H1 (cell line): ENCODE data around the gene GCK. TPM values are rescaled to one million over a fixed set of nuclear protein-coding genes. Genes with fewer than 3 reads are reported as not detected.

Source experiments
- CTCF ChIA-PET: fragments of 300-600 bp; sonication (Branson Sonifier 250); formaldehyde crosslinking; loops from one replicate; lab custom pipeline; 2021; ENCODE audit not compliant: partially characterized antibody; lab: Charles Lee
- POLR2A ChIA-PET: fragments of 300-600 bp; sonication (Branson Sonifier 250); formaldehyde crosslinking; loops from one replicate; lab custom pipeline; 2021; ENCODE audit warnings: inconsistent platforms; ENCODE audit not compliant: partially characterized antibody; lab: Charles Lee
- DNase-seq, 2 experiments: peaks; one replicate each; pipeline versions ENCODE4 v3.0.0 to v3.0.0-alpha.2; 2010 to 2022; ENCODE audit warnings: low spot score in 2 of 2, low read depth in 1 of 2, mixed read lengths in 1 of 2
- FAIRE-seq: peaks from 2 replicates; lab custom pipeline; 2011; peaks lifted over from hg19 to GRCh38; lab: Jason Lieb, UNC
- H2AFZ ChIP-seq: 2 replicates; pipeline ENCODE4 v1.8.1; 2012; ENCODE audit warnings: low read length, inconsistent platforms
- H2AK5ac ChIP-seq: 2 replicates; pipeline ENCODE4 v1.6.1; 2013; ENCODE audit warnings: low read depth, low read length
- H2BK120ac ChIP-seq: replicated peaks from 2 replicates; pipeline ENCODE3; 2013; ENCODE audit warnings: low read depth, low read length, inconsistent platforms
- H2BK12ac ChIP-seq: 2 replicates; pipeline ENCODE4 v1.6.1; 2013; ENCODE audit warnings: low read depth, low read length
- H2BK15ac ChIP-seq: 2 replicates; pipeline ENCODE4 v1.6.1; 2013; ENCODE audit warnings: low read length
- H2BK20ac ChIP-seq: 2 replicates; pipeline ENCODE4 v1.6.1; 2013; ENCODE audit warnings: low read length
- H2BK5ac ChIP-seq: 2 replicates; pipeline ENCODE4 v1.6.1; 2013; ENCODE audit warnings: low read depth, low read length
- H3K14ac ChIP-seq: 2 replicates; pipeline ENCODE4 v1.6.1; 2013; ENCODE audit warnings: inconsistent platforms; ENCODE audit not compliant: insufficient read length
- H3K18ac ChIP-seq: 2 replicates; pipeline ENCODE4 v1.6.1; 2013; ENCODE audit warnings: low read length; ENCODE audit errors: extremely low read depth
- H3K23ac ChIP-seq: 2 replicates; pipeline ENCODE4 v1.6.1; 2013; ENCODE audit warnings: inconsistent platforms; ENCODE audit not compliant: insufficient read length
- H3K23me2 ChIP-seq: 2 replicates; pipeline ENCODE4 v1.6.1; 2013; ENCODE audit warnings: low read depth, low read length
- H3K27ac ChIP-seq: 2 replicates; pipeline ENCODE4 v1.6.1; 2011; ENCODE audit warnings: low read depth, low read length, inconsistent platforms
- H3K27me3 ChIP-seq, 4 experiments: replicated peaks in 1 of 4; 1 replicate in 1 of 4; 2 replicates in 3 of 4; pipeline versions ENCODE4 v1.6.1 to v1.8.1; 2011 to 2013; ENCODE audit warnings: low read length in 3 of 4, mild to moderate bottlenecking in 3 of 4, inconsistent platforms in 2 of 4, mixed read lengths in 2 of 4, moderate library complexity in 1 of 4; ENCODE audit not compliant: control insufficient read depth in 3 of 4, insufficient read depth in 3 of 4; ENCODE audit errors: extremely low read depth in 1 of 4
- H3K36me3 ChIP-seq, 4 experiments: 2 replicates each; pipeline versions ENCODE4 v1.6.1 to v1.8.1; 2011 to 2013; ENCODE audit warnings: mild to moderate bottlenecking in 4 of 4, low read length in 3 of 4, moderate library complexity in 2 of 4, control low read depth in 1 of 4, inconsistent platforms in 1 of 4; ENCODE audit not compliant: insufficient read depth in 4 of 4, control insufficient read depth in 2 of 4
- H3K4ac ChIP-seq: replicated peaks from 2 replicates; pipeline ENCODE3; 2013; ENCODE audit warnings: low read length, low read depth, mixed read lengths, inconsistent platforms; ENCODE audit not compliant: insufficient read length
- H3K4me1 ChIP-seq, 4 experiments: replicated peaks in 1 of 4; 1 replicate in 1 of 4; 2 replicates in 3 of 4; pipeline versions ENCODE4 v1.6.1 to v1.8.1; 2011 to 2013; ENCODE audit warnings: low read length in 3 of 4, inconsistent platforms in 2 of 4, mixed read lengths in 1 of 4; ENCODE audit not compliant: insufficient read depth in 4 of 4, control insufficient read depth in 3 of 4
- H3K4me2 ChIP-seq, 2 experiments: 2 replicates each; pipeline versions ENCODE4 v1.6.1 to v1.8.1; 2011 to 2013; ENCODE audit warnings: low read depth in 2 of 2, low read length in 2 of 2, control low read depth in 1 of 2, inconsistent platforms in 1 of 2, mild to moderate bottlenecking in 1 of 2; ENCODE audit not compliant: insufficient read depth in 1 of 2
- H3K4me3 ChIP-seq, 4 experiments: fragments of 200-600, 300-600 bp in 1 of 4; sonication (generic), shearing (Covaris generic), sonication (Bioruptor Twin) in 1 of 4; 2 replicates each; pipeline versions ENCODE4 v1.5.1 to v1.8.1; 2011 to 2016; ENCODE audit warnings: low read length in 4 of 4, low read depth in 3 of 4, control low read depth in 2 of 4, inconsistent platforms in 2 of 4, mild to moderate bottlenecking in 2 of 4, mixed read lengths in 1 of 4, moderate library complexity in 1 of 4; ENCODE audit not compliant: insufficient read depth in 2 of 4; ENCODE audit errors: extremely low read depth in 1 of 4
- H3K56ac ChIP-seq: replicated peaks from 2 replicates; pipeline ENCODE3; 2013; ENCODE audit warnings: low read depth, mild to moderate bottlenecking, mixed read lengths, low read length, inconsistent platforms; ENCODE audit not compliant: insufficient read length
- H3K79me1 ChIP-seq: 2 replicates; pipeline ENCODE4 v1.6.1; 2013; ENCODE audit warnings: low read depth, low read length, control low read depth
- H3K79me2 ChIP-seq, 2 experiments: 2 replicates each; pipeline versions ENCODE4 v1.6.1 to v1.8.1; 2012 to 2013; ENCODE audit warnings: low read length in 2 of 2, mild to moderate bottlenecking in 2 of 2, inconsistent platforms in 1 of 2; ENCODE audit not compliant: insufficient read depth in 2 of 2, control insufficient read depth in 1 of 2
- H3K9ac ChIP-seq, 4 experiments: replicated peaks in 1 of 4; 1 replicate in 1 of 4; 2 replicates in 3 of 4; pipeline versions ENCODE4 v1.6.1 to v1.8.1; 2011 to 2013; ENCODE audit warnings: low read depth in 3 of 4, low read length in 3 of 4, control low read depth in 2 of 4, mild to moderate bottlenecking in 2 of 4, moderate library complexity in 2 of 4, inconsistent platforms in 1 of 4; ENCODE audit errors: extremely low read depth in 1 of 4
- H3K9me3 ChIP-seq, 2 experiments: 2 replicates each; pipeline versions ENCODE4 v1.6.1 to v1.8.1; 2012 to 2013; ENCODE audit warnings: mild to moderate bottlenecking in 2 of 2, moderate library complexity in 2 of 2, control low read depth in 1 of 2, inconsistent platforms in 1 of 2, low read depth in 1 of 2, low read length in 1 of 2, mixed read lengths in 1 of 2; ENCODE audit not compliant: insufficient read depth in 2 of 2
- H4K20me1 ChIP-seq, 2 experiments: replicated peaks in 1 of 2; 2 replicates each; pipeline versions ENCODE3 to v1.8.1; 2011 to 2013; ENCODE audit warnings: inconsistent platforms in 2 of 2, low read length in 2 of 2, mild to moderate bottlenecking in 1 of 2; ENCODE audit not compliant: insufficient read depth in 2 of 2, control insufficient read depth in 1 of 2
- H4K5ac ChIP-seq: 2 replicates; pipeline ENCODE4 v1.6.1; 2013; ENCODE audit warnings: low read length, low read depth, mixed read lengths, inconsistent platforms; ENCODE audit not compliant: insufficient read length
- H4K8ac ChIP-seq: 2 replicates; pipeline ENCODE4 v1.8.0; 2013; ENCODE audit warnings: mild to moderate bottlenecking, moderate library complexity, low read length, inconsistent platforms; ENCODE audit not compliant: insufficient read depth; ENCODE audit errors: extremely low read depth
- H4K91ac ChIP-seq: replicated peaks from 2 replicates; pipeline ENCODE3; 2013; ENCODE audit warnings: low read length, mixed read lengths, inconsistent platforms; ENCODE audit not compliant: insufficient read length
- ASH2L ChIP-seq: fragments of 200-600, 300-600 bp; sonication (generic); IDR thresholded peaks from one replicate; pipeline ENCODE4 v1.7.1; 2017; ENCODE audit warnings: low read length
- KDM1A ChIP-seq: fragments of 200-600, 300-600 bp; sonication (generic); IDR thresholded peaks from 2 replicates; pipeline ENCODE4 v1.7.1; 2016; ENCODE audit warnings: mild to moderate bottlenecking, low read length, borderline replicate concordance
- RFX5 ChIP-seq: IDR thresholded peaks from 2 replicates; pipeline ENCODE4 v1.6.1; 2011; ENCODE audit warnings: low read depth, low read length, improper control_type of control experiment, borderline replicate concordance
- RNF2 ChIP-seq: fragments of 200-900, 300-1000 bp; sonication (generic); IDR thresholded peaks from 2 replicates; pipeline ENCODE4 v1.7.1; 2016; ENCODE audit warnings: borderline replicate concordance, low read depth, mild to moderate bottlenecking, antibody characterized with exemption, low read length; ENCODE audit not compliant: poor library complexity, severe bottlenecking; ENCODE audit errors: missing control alignments
- SIX5 ChIP-seq: IDR thresholded peaks from 2 replicates; pipeline ENCODE4 v1.6.1; 2011; ENCODE audit warnings: mild to moderate bottlenecking, low read depth, low read length
- SP4 ChIP-seq: IDR thresholded peaks from 2 replicates; pipeline ENCODE4 v1.6.1; 2012; ENCODE audit warnings: low read length, inconsistent platforms
- YY1 ChIP-seq: IDR thresholded peaks from 2 replicates; pipeline ENCODE4 v1.6.1; 2011; ENCODE audit warnings: low read depth, mild to moderate bottlenecking, low read length
- WGBS, 2 experiments: shearing (Covaris generic) in 1 of 2; methylation state at CpG; one replicate each; pipeline versions ENCODE4 v1.1.6 to v1.1.7; 2013 to 2015; ENCODE audit warnings: low lambda C conversion rate in 2 of 2, mixed read lengths in 2 of 2, inconsistent platforms in 1 of 2, low coverage in 1 of 2, missing lambda C conversion rate in 1 of 2; ENCODE audit not compliant: insufficient replicate concordance in 2 of 2, insufficient coverage in 1 of 2, insufficient read length in 1 of 2; ENCODE audit errors: extremely low coverage in 1 of 2, missing lambda C conversion rate in 1 of 2; 5-methylcytosine and 5-hydroxymethylcytosine counted together
- polyA plus RNA-seq, 7 experiments: library from polyadenylated mRNA; depleted of rRNA in 3 of 7; stranded (reverse) in 5 of 7; unstranded in 2 of 7; fragments of >200 nt in 5 of 7; fragments of 200-250 nt in 2 of 7; gene quantifications; 1 replicate in 5 of 7; 2 replicates in 1 of 7; 4 replicates in 1 of 7; pipeline versions ENCODE4 v1.2.1 to v1.2.3, GENCODE V29; 2011 to 2013; ENCODE audit warnings: missing spikeins in 2 of 7, mixed read lengths in 2 of 7
- total RNA-seq: library from RNA; stranded (reverse); fragmentation: NEBNext Ultra II Directional; extraction: Animal tissue kit (Norgen Biotek cat#: 25700); gene quantifications from 2 replicates; pipeline ENCODE4 v1.2.1, GENCODE V29; 2021
- TF ChIP-seq, protein P1 (sequence below): IDR thresholded peaks from 2 replicates; pipeline ENCODE4 v1.6.1; 2012; ENCODE audit warnings: inconsistent platforms

The GCK gene
- total and polyA plus RNA-seq, 2 of the 8 experiments (the other 6 are each of a cell fraction or from before 2014, with no cell fraction given) = 2.4 to 4.9 TPM

DNA sequence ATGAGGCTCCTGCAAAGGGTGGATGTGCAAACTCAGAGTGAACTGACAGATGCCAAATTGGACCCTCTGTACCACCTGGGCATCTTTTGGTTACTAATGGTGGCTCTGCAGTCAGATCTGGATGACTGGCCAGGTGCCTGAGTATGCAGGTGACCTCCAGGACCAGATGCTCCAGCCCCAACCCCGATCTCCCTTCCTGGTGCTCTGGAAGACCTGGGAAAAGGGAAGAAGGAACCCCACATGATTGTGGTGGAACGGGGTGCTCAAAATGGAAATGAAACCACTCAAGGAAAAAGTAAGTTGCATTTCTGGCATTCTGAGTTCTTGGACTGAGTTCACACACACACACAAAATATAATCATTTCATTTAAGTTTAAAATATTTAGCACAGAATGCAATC lies 94.9 kb downstream of the GCK start:
- no peaks in the 10 kb centered on the region for H3K9me3 ChIP-seq
- TF ChIP-seq, protein P1, sequence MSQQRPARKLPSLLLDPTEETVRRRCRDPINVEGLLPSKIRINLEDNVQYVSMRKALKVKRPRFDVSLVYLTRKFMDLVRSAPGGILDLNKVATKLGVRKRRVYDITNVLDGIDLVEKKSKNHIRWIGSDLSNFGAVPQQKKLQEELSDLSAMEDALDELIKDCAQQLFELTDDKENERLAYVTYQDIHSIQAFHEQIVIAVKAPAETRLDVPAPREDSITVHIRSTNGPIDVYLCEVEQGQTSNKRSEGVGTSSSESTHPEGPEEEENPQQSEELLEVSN = no peak
- TF ChIP-seq SIX5 = no peak
- no peak for TF ChIP-seq KDM1A
- TF ChIP-seq ASH2L = no peak
- TF ChIP-seq YY1 = no peak
- TF ChIP-seq RFX5 = no peak
- no peak for TF ChIP-seq SP4
- TF ChIP-seq RNF2 = no peak
- no peak overlapping the region for H2BK120ac ChIP-seq
- no peak overlapping the region for H3K27ac ChIP-seq
- H2BK20ac ChIP-seq = no peak overlapping the region
- H3K4me2 ChIP-seq = no peak overlapping the region
- no peak overlapping the region for H3K4me3 ChIP-seq
- ChIA-PET POLR2A (interaction anchor here (1.6 kb wide), 1 partner anchor 17 kb away, joined by 3 read pairs; no protein-coding TSS in a partner anchor), CTCF (no interaction called here)
- no peak overlapping the region for H3K9ac ChIP-seq
- no peaks in the 10 kb centered on the region for H4K20me1 ChIP-seq
- no peak overlapping the region for H4K91ac ChIP-seq
- H3K36me3 ChIP-seq = no peaks in the 10 kb centered on the region
- no peak overlapping the region for H3K18ac ChIP-seq
- no peak overlapping the region for H3K14ac ChIP-seq
- H3K79me1 ChIP-seq = no peaks in the 10 kb centered on the region
- no peaks in the 10 kb centered on the region for H3K4me1 ChIP-seq
- H3K79me2 ChIP-seq = no peaks in the 10 kb centered on the region
- no peak overlapping the region for H3K56ac ChIP-seq
- no peak overlapping the region for H2AK5ac ChIP-seq
- H2BK12ac ChIP-seq = no peak overlapping the region
- H4K8ac ChIP-seq = no peak overlapping the region
- H2BK5ac ChIP-seq = no peak overlapping the region
- H2BK15ac ChIP-seq = no peak overlapping the region
- H4K5ac ChIP-seq = no peak overlapping the region
- no peak overlapping the region for H2AFZ ChIP-seq
- DNase-seq (no peak), FAIRE-seq (no peak)
- WGBS, 2 experiments = 84% methylated on average over 2 of the region's 2 CpGs; no CpG with 5 or more reads in 1 of the 2 experiments
- no peak overlapping the region for H3K23ac ChIP-seq
- no peaks in the 10 kb centered on the region for H3K23me2 ChIP-seq
- no peak overlapping the region for H3K4ac ChIP-seq
- no peaks in the 10 kb centered on the region for H3K27me3 ChIP-seq
